ENCODE data around the gene PSMA5.

GRCh38 chr1:109474697-109475096 is 48.4 kb upstream of the PSMA5 start:
- no peak for TF ChIP-seq POLR2A (IDR thresholded peaks at IDR 0.05)
- no peak for TF ChIP-seq CTCF (IDR thresholded peaks at IDR 0.05 in 8 of 11, conservative IDR thresholded peaks at IDR 0.05 in 3 of 11)
